Retina (tissue), 1 donor: Measurements from ENCODE around the gene LILRA2.
"Not testable (repeated sequence)": the region's sequence is repeated elsewhere in the genome, so short reads cannot be mapped to it uniquely, and the experiment has no call there.

Experiments
- DNase-seq: peaks from one replicate; pipeline ENCODE4 v3.0.0-alpha.2; 2016

The LILRA2 gene

DNA sequence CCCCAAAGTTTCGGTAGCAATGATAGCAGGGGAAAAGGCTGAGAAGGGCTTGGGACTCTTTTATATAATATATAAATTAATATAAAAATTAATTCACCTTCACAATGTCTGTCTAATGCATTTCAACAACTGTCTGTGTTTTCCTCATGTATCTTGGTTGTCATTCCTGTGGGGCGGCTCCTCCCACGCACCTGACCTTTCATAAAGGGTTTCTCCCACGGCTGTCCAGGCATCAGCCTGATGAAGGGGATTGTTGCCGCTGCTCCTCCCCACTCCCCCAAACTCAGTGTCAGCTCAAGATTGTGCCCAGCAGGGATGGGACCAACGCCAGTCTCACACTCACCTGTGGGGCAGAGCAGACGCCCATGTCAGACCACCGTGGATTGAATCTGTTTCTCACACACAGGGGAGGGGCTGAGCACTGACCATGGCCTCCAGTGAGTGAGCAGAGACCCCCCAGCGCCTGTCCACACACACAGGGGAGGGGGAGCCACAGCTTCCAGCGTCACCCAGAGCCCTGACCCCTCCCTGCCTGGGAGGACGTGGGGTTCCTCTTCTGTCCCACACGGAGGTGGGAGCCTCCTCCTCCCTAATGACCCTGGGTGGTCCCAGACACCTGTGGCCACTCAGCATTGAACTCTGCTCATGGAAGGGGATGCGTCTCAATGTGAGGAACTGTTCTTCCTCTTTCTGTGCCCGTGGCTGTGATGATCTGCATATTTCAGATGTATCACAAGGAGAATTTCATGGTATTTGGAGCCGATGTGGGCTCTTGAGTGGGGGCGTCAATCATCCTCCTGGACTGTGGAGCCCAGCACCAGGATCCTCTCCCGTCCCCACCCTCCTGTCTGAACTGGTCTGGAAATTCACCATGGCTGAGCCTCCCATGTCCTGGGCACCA is 1.6 kb upstream of the LILRA2 start:
- DNase-seq: not testable (repeated sequence)

DNA sequence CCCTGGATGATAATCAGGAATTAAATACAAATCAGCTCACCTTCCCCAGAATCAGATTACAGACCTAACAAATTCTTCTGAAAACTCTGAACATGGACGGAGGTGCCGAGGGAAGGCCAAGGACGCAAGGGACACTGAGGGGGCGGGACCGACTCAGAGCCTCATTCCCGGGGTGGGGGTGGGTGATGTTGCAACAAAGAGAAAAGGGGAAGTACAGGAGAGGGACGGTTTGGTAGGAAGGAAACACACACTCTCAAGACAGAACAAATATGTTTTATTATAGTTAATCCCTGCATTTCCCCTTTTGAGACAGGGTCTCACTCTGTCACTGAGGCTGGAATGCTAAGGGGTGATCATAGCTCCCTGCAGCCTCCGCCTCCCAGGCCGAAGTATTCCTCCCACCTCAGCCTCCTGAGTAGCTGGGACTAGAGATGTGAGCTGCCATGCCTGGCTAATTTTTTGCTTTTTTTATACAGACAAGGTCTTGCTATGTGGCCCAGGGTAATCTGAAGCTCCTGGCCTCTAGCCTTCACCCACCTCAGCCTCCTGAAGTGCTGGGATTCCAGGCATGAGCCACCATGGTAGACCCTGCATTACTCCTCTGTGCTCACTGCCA is 786 bp upstream of the LILRA2 start:
- no peak for DNase-seq

DNA sequence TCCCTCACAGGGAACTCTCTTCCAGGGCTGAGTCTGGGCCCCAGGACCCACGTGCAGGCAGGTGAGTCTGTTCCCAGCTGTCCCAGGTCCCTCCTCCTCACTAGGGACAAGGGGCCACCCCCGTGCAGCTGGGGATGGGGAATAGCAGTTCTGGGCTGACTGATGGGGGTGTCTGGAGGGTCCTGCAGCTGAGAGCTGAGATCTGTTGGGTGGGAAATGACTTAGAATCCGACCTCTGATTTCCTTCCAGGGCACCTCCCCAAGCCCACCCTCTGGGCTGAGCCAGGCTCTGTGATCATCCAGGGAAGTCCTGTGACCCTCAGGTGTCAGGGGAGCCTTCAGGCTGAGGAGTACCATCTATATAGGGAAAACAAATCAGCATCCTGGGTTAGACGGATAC is 461 bp downstream of the LILRA2 start:
- no peak for DNase-seq

DNA sequence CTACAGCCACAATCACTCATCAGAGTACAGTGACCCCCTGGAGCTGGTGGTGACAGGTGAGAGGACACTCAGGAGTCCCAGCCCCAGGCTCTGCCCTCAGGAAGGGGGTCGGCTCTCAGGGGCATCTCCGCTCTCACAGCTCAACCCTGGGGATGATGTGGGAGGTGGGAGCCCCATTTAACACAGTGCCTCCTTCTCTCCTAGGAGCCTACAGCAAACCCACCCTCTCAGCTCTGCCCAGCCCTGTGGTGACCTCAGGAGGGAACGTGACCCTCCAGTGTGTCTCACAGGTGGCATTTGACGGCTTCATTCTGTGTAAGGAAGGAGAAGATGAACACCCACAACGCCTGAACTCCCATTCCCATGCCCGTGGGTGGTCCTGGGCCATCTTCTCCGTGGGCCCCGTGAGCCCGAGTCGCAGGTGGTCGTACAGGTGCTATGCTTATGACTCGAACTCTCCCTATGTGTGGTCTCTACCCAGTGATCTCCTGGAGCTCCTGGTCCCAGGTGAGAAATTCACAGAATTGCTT is 1.0 kb downstream of the LILRA2 start:
- no peak for DNase-seq

DNA sequence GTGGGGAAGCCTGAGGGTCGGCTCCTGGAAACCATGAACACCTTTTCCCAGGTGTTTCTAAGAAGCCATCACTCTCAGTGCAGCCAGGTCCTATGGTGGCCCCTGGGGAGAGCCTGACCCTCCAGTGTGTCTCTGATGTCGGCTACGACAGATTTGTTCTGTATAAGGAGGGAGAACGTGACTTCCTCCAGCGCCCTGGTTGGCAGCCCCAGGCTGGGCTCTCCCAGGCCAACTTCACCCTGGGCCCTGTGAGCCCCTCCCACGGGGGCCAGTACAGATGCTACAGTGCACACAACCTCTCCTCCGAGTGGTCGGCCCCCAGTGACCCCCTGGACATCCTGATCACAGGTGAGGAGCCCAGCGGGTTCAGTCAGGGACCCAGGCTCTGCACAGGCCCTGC is 1.6 kb downstream of the LILRA2 start:
- DNase-seq: not testable (repeated sequence)

DNA sequence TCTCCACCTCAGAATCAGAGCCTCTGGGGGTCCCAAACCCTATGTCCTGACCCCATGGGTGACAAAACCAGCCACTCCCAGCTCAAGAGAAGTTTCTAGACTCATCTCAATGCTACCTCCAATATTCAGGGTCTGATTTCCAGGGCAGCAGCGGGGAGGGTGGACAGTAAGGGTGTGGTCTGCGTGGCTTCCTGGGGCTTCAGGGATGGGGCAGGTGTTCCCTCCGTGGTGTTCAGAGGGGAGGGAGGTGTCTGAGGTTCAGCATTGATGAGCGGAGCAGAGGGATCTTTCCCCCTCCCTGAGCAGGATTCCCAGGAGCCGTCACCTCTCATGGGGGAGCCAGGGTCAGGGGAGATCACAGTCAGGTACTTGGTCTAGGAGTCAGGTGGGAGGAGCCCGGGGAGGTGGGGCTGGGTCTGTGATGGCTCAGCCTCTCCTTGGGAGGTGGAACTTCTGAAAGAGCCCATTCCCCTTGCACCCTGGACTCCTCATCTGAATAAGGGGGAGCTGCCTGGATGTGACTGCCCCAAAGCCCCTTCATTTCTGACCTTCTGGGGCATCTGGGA is 2.9 kb downstream of the LILRA2 start:
- no peak for DNase-seq

DNA sequence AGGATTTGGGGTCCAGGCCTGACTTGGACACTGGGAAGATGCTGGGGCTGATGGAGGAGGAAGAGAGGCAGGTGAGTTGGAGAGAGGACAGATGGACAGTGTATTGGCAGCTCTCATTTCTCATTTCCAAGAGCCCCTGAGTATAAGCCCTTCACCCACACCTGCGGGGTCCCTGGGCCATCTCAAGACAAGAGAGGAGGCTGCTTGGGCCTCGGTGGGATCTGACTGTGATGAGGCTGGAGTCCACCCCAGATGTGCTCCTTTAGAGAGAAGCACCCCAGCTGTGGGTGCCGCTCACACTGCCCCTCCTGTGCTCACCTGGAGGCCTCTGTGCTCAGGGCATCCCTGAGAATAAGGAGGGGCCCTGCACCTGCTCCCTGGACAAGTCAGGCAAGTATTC is 3.7 kb downstream of the LILRA2 start:
- no peak for DNase-seq

DNA sequence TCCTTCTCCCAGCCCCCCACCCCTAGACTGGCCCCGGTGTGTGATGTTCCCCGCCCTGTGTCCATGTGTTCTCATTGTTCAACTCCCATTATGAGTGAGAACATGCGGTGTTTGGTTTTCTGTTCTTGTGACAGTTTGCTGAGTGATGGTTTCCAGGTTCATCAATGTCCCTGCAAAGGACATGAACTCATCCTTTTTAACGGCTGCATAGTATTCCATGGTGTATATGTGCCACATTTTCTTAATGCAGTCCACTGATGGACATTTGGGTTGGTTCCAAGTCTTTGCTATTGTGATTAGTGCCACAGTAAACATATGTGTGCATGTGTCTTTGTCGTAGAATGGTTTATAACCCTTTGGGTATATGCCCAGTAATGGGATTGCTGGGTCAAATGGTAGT is 4.7 kb downstream of the LILRA2 start:
- not testable (repeated sequence) for DNase-seq

DNA sequence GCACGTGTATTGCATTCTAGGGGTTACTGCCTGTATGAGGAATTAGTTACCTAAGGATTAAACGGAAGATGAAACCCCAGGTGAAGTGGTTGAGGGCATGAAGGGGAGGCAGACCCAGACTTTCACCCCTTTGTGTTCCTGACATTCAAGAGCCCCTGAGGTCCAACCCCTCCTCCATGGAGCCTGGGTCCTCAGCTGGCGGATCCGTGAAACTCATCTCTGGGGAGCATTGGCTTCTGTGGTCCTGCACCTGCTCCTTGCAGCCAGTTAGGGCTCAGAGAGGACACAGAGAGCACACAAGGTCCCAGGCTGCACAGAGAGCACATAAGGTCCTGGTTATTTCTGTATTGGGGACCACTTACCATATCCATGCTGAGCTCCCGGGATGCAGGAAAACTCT is 12.8 kb downstream of the LILRA2 start:
- DNase-seq: no peak

DNA sequence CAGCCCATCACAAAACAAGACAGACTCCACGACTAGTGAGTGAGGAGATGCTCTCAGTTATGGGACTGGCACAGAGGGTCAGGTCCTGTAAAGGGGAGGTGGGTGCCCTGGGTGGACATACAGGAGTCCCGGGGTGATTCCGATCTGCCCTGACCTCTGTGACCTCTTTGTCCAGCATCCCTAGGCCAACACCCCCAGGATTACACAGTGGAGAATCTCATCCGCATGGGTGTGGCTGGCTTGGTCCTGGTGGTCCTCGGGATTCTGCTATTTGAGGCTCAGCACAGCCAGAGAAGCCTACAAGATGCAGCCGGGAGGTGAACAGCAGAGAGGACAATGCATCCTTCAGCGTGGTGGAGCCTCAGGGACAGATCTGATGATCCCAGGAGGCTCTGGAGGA is 13.4 kb downstream of the LILRA2 start:
- no peak for DNase-seq

DNA sequence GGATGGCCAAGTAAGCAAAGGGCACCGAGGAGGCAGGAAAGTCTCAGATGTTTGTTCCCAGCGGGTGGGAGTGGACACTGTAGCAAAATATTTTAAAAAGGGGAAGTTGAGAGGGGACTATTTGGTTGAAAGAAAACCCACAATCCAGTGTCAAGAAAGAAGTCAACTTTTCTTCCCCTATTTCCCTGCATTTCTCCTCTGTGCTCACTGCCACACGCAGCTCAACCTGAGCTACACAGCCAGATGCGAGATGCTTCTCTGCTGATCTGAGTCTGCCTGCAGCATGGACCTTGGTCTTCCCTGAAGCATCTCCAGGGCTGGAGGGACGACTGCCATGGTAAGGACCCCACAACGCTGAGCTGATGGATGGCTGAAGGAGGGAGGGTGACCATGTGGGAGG is 19.9 kb downstream of the LILRA2 start, which contains the start of gene LILRA1:
TSS of gene LILRA1 (plus strand) at position 188 of the 400 bp plus-strand sequence. CDS start 613 bp downstream, outside the sequence.
- not testable (repeated sequence) for DNase-seq

DNA sequence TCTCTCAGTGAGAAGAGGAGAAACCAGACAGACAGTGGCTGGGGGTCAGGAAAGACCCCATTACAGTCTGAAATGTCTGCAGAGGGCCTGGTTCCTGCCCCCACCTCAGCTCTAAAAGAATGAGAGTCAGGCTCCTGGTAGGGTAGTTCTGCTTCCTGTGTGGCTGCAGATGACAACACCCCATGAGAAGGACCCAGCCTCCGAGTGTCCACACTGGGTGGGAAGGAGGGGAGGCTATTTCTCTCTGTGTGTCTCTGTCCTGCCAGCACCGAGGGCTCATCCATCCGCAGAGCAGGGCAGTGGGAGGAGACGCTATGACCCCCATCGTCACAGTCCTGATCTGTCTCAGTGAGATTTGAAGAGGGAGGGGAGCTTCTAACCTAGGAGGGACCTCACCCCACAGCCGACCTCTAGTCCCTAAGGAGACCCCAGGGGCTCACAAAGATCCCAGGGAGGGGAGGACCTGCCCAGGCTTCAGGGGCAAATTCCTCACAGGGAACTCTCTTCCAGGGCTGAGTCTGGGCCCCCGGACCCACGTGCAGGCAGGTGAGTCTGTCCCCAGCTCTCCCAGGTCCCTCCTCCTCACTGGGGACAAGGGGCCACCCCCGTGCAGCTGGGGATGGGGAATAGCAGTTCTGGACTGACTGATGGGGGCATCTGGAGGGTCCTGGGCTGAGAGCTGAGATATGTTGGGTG is 20.5 kb downstream of the LILRA2 start:
- DNase-seq: not testable (repeated sequence)

DNA sequence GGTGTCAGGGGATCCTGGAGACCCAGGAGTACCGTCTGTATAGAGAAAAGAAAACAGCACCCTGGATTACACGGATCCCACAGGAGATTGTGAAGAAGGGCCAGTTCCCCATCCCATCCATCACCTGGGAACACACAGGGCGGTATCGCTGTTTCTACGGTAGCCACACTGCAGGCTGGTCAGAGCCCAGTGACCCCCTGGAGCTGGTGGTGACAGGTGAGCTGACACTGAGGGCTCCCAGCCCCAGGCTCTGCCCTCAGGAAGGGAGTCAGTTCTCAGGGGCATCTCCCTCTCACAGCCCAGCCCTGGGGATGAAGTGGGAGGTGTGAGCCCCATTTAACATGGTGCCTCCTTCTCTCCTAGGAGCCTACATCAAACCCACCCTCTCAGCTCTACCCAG is 21.1 kb downstream of the LILRA2 start:
- no peak for DNase-seq

DNA sequence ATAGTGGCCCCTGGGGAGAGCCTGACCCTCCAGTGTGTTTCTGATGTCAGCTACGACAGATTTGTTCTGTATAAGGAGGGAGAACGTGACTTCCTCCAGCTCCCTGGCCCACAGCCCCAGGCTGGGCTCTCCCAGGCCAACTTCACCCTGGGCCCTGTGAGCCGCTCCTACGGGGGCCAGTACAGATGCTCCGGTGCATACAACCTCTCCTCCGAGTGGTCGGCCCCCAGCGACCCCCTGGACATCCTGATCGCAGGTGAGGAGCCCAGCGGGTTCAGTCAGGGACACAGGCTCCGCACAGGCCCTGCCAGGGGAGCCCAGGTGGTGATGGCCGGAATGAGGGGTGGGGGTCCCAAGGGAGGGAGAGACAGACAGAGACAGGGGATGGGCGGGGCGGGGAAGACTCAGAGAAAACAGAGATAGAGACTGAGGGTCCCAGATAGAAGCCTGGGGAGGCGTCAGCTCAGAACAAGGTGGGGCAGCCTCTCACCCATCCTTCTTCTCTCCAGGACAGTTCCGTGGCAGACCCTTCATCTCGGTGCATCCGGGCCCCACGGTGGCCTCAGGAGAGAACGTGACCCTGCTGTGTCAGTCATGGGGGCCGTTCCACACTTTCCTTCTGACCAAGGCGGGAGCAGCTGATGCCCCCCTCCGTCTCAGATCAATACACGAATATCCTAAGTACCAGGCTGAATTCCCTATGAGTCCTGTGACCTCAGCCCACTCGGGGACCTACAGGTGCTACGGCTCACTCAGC is 22.3 kb downstream of the LILRA2 start:
- DNase-seq: not testable (repeated sequence)

DNA sequence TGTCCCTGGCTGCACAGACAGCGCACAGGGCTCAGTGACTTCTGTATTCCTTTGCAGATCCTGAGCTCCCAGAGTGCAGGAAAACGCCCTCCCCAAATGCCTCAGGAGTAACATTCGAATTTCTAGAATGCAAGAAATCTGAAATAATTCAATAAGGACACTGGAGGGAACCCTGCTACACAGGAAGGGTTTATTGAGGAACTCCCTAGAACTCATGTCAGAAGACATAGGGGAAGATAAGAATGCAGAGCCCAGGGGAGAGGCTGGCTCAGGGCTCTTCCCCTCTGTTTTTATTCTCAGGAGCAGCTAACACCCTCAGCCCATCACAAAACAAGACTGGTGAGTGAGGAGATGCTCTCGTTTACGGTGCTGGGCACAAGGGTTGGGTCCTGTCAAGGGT is 26.6 kb downstream of the LILRA2 start:
- no peak for DNase-seq

DNA sequence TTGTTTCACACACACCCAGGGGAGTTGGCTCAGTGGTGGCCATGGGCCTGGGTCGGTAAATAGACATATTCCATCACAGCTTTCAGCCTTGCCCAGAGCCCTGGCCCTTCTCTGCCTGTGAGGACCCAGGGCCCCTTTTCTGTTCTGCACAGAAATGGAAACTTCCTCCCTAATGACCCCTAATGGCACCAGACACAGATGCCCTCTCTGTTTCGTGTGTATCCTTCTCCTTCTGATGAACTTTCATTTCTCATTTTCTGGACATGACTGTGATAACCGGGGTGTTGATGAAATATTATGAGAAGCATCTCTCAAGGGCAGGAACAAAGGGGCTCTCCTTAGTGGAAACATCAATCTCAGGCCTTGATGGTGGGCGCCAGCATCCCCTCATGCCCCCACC is 32.6 kb downstream of the LILRA2 start:
- DNase-seq: no peak

DNA sequence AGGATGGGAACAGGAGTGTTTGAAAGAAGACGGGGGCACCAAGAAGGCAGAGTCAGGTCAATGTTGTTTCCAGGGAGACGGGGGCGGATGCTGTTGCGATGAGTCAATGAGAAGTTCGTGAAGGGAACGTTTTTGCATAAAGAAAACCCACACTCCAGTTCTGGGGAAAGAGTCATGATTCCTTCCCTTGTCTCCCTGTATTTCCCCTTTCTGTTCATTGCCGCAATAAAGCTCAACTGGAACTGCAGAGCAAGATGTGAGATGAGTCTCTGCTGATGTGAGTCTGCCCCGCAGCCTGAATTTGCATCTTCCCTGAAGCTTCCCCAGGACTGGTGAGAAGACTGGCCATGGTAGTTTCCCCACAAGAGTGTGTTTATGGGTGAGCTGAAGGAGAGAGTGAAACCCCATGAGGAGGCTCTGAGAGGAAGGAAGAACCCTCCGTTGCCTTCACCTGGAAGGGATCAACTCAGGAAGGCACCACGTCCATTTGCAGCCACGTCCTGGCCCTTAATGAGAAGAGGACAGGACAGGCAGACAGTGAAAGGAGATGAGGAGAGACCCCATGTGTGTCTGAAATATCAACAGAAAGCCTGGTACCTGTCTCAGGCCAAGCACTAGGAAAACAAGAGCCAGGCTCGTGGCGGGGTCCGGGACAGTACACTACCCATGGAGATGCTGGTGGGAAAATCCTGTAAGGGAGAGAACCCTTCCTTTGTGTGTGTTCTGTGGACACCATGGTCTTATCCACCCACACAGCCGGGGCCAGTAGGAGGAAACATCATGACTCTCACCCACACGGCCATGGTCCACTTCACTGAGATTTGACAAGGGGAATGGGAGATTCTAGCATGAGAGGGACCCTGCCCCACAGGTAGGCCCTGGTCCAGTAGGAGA is 33.5 kb downstream of the LILRA2 start:
- DNase-seq: no peak

DNA sequence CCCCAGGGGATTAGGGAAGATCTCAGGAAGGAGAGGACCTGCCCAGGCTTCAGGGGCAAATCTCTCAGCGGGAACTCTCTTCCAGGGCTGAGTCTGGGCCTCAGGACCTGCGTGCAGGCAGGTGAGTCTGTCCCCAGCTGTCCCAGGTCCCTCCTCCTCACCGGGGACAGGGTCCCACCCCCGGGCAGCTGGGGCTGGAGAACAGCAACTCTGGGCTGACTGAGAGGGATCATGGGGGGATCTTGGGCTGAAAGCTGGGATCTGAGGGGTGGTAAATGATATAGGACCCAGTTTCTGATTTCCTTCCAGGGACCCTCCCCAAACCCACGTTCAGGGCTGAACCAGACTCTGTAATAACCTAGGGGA is 34.2 kb downstream of the LILRA2 start:
- no peak for DNase-seq

DNA sequence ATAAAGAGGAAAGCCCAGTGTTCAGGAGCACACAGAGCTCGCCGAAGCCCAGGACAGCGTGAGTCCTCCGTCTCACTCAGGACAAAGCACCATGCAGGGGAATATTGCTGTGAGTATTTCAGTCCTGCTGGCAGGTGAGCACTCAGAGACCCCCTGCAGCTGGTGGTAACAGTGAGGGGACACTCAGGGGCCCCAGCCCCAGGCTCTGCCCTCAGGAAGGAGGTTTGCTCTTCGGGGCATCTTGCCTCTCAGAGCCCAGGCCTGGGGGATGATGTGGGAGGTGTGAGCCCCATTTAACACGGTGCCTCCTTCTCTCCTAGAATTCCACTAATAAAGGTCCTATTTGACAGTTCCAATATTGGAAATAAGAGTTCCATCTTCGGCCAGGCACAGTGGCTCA is 34.6 kb downstream of the LILRA2 start:
- no peak for DNase-seq

DNA sequence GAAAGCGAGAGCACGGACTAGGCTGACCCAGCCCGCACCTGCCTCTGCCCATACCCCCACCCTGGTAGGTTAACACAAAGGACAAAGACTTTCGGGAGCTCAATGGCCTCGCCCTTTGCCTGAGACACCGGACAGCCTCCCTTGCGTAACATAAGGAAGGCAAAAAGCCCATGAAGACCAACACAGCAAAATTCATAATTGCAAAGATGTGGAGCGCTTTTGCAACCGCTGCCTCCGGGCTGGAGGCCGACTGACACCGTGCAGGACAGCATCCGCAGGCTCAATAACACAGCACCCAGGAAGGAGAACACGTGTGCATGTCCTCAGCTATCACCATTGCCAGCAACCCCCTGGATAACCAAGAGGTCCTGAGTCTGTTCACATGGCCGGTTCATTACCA is 35.2 kb downstream of the LILRA2 start:
- DNase-seq: no peak

DNA sequence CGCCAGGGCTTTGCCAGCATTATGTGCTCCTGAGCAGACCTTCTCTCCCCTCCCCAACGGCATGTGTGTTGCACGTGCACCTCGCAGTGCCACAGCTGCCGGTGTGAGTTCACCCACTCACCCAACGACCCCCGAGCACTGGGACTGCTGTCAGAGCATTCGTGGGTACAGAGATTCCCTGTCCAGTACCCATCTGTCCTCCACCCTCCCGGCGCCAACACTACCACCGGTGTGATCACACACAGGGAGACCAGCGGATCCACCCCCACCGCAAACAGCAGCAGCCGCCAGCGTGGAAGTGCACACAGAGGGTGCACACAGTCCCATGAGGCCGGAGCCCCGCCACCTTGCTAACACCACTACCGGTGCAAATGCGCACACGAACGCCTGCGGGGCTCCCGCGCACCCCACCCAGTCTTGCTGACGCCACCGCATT is 35.8 kb downstream of the LILRA2 start:
- DNase-seq: no peak
